ENCODE measurements around the gene PRSS12.
"Not testable (repeated sequence)": the region's sequence is repeated elsewhere in the genome, so short reads cannot be mapped to it uniquely, and the experiment has no call there.

The PRSS12 gene

DNA sequence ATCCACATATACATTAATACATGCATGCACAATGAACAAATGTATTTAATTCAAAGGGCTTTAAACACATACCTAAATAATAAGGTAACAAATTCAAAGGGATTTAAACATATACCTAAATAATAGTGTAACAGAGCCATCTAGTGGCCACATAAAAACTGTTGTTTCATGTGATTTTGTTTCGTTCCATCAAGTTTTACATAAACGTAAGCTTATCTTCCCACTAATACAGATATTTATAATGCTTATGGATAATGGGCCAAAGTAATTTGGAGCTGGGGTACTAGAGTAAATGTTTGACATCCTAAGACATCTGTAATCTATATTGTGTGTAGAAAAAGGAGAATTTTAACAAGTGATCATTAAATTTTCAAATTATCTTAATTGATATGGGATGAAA lies 82.3 kb downstream of the PRSS12 start:
- TF ChIP-seq, protein P1, sequence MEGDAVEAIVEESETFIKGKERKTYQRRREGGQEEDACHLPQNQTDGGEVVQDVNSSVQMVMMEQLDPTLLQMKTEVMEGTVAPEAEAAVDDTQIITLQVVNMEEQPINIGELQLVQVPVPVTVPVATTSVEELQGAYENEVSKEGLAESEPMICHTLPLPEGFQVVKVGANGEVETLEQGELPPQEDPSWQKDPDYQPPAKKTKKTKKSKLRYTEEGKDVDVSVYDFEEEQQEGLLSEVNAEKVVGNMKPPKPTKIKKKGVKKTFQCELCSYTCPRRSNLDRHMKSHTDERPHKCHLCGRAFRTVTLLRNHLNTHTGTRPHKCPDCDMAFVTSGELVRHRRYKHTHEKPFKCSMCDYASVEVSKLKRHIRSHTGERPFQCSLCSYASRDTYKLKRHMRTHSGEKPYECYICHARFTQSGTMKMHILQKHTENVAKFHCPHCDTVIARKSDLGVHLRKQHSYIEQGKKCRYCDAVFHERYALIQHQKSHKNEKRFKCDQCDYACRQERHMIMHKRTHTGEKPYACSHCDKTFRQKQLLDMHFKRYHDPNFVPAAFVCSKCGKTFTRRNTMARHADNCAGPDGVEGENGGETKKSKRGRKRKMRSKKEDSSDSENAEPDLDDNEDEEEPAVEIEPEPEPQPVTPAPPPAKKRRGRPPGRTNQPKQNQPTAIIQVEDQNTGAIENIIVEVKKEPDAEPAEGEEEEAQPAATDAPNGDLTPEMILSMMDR (IDR thresholded peaks at IDR 0.05; ENCODE audit: low read depth, low read length) = peak; percentile 69
- no peak for TF ChIP-seq EZH2phosphoT487 (IDR thresholded peaks at IDR 0.05; ENCODE audit: low read depth)
- H3K9me3 ChIP-seq (ENCODE audit: insufficient read depth, low read length) = no peaks in the 10 kb centered on the region

DNA sequence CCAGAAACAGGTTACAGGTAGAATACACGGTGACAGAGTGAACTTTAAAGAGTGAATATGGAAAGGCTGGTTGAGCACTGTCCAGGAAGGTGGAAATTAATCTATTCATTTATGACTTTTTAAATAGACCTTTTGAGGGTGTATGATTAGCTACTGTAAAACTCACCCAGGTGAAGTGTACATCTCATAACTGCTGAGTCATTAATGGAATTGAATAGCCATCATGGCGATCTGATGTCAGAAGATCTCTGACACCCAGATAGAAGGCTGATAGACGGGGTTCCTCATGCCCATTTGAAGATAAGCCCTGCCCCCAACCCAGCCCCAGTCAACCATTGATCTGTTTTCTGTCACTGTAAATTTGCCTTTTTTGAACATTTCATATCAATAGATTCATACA lies 84.0 kb downstream of the PRSS12 start:
- H4K20me1 ChIP-seq (ENCODE audit: insufficient read depth, low read length) = no peaks in the 10 kb centered on the region
- peak overlapping the region; percentile 15; the same call in 1 of the 2 replicates for H2AFZ ChIP-seq (ENCODE audit: low read depth, low read length)
- no peaks in the 10 kb centered on the region for H3K36me3 ChIP-seq (replicated peaks; ENCODE audit: low read depth, low read length)
- H3K27ac ChIP-seq (ENCODE audit: low read length) = no peak overlapping the region
- no peaks in the 10 kb centered on the region for H3K9me3 ChIP-seq (ENCODE audit: insufficient read depth, low read length)
- H3K79me2 ChIP-seq (ENCODE audit: low read length) = no peaks in the 10 kb centered on the region
- peaks cover 8% of the 10 kb centered on the region for H3K4me1 ChIP-seq (ENCODE audit: low read length)
- H3K9ac ChIP-seq (ENCODE audit: low read length) = no peak overlapping the region
- no peak overlapping the region for H3K4me2 ChIP-seq (ENCODE audit: low read length)
- no peak overlapping the region for H3K4me3 ChIP-seq (ENCODE audit: low read length)
- no peaks in the 10 kb centered on the region for H3K27me3 ChIP-seq (ENCODE audit: low read depth, low read length)
- TF ChIP-seq, protein P1 (IDR thresholded peaks at IDR 0.05; ENCODE audit: low read depth, low read length) = no peak
- no peak for TF ChIP-seq EZH2phosphoT487 (IDR thresholded peaks at IDR 0.05; ENCODE audit: low read depth)

More for the DNA sequence above, 82.3 kb downstream of the PRSS12 start:
- no peak overlapping the region for H3K4me3 ChIP-seq (ENCODE audit: low read length)
- peaks cover 16% of the 10 kb centered on the region for H3K4me1 ChIP-seq (ENCODE audit: low read length)
- H4K20me1 ChIP-seq (ENCODE audit: insufficient read depth, low read length) = no peaks in the 10 kb centered on the region
- peak overlapping the region; percentile 37; the same call in 1 of the 2 replicates for H3K4me2 ChIP-seq (ENCODE audit: low read length)
- H3K27me3 ChIP-seq (ENCODE audit: low read depth, low read length) = no peaks in the 10 kb centered on the region
- H3K27ac ChIP-seq (ENCODE audit: low read length) = no peak overlapping the region
- no peak overlapping the region for H3K9ac ChIP-seq (ENCODE audit: low read length)
- H2AFZ ChIP-seq (ENCODE audit: low read depth, low read length) = no peak overlapping the region
- H3K36me3 ChIP-seq (replicated peaks; ENCODE audit: low read depth, low read length) = no peaks in the 10 kb centered on the region
- H3K79me2 ChIP-seq (ENCODE audit: low read length) = no peaks in the 10 kb centered on the region

DNA sequence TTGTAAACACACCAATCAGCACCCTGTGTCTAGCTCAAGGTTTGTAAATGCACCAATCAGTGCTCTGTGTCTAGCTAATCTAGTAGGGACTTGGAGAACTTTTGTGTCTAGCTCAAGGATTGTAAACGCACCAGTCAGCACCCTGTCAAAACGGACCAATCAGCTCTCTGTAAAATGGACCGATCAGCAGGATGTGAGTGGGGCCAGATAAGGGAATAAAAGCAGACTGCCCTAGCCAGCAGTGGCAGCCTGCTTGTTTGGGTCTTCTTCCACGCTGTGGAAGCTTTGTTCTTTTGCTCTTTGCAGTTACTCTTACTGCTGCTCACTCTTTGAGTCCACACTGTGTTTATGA lies 86.7 kb downstream of the PRSS12 start:
- not testable (repeated sequence) for H2AFZ ChIP-seq (ENCODE audit: low read depth, low read length); H3K9me3 ChIP-seq (ENCODE audit: insufficient read depth, low read length); H3K36me3 ChIP-seq (replicated peaks; ENCODE audit: low read depth, low read length); H3K9ac ChIP-seq (ENCODE audit: low read length); H4K20me1 ChIP-seq (ENCODE audit: insufficient read depth, low read length); H3K4me2 ChIP-seq (ENCODE audit: low read length); H3K27me3 ChIP-seq (ENCODE audit: low read depth, low read length); H3K4me3 ChIP-seq (ENCODE audit: low read length); H3K79me2 ChIP-seq (ENCODE audit: low read length); H3K27ac ChIP-seq (ENCODE audit: low read length); H3K4me1 ChIP-seq (ENCODE audit: low read length)

DNA sequence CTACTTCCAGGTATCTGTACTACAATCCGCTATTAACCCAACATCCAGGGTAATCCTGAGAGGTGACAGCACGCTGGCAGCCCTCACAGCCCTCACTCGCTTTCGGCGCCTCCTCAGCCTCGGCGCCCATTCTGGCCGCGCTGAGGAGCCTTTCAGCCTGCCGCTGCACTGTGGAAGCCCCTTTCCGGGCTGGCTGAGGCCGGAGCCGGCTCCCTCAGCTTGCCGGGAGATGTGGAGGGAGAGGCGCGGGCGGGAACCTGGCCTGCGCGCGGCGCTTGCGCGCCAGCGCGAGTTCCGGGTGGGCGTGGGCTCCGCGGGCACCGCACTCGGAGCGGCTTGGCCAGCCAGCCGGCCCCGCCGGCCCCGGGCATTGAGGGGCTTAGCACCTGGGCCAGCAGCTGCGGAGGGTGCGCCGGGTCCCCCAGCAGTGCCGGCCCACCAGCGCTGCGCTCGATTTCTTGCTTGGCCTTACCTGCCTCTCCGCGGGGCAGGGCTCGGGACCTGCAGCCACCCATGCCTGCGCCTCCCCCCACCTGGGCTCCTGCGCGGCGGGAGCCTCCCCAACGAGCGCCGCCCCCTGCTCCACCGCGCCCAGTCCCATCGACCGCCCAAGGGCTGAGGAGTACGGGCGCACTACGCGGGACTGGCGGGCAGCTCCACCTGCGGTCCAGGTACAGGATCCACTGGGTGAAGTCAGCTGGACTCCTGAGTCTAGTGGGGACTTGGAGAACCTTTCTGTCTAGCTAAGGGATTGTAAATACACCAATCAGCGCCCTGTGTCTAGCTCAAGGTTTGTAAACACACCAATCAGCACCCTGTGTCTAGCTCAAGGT lies 87.3 kb downstream of the PRSS12 start:
- TF ChIP-seq, protein P1 (IDR thresholded peaks at IDR 0.05; ENCODE audit: low read depth, low read length) = no peak
- no peak for TF ChIP-seq EZH2phosphoT487 (IDR thresholded peaks at IDR 0.05; ENCODE audit: low read depth)
- no peaks in the 10 kb centered on the region for H3K79me2 ChIP-seq (ENCODE audit: low read length)
- no peak overlapping the region for H2AFZ ChIP-seq (ENCODE audit: low read depth, low read length)
- H3K36me3 ChIP-seq (replicated peaks; ENCODE audit: low read depth, low read length) = no peaks in the 10 kb centered on the region
- no peaks in the 10 kb centered on the region for H3K27me3 ChIP-seq (ENCODE audit: low read depth, low read length)
- no peak overlapping the region for H3K27ac ChIP-seq (ENCODE audit: low read length)
- H3K4me1 ChIP-seq (ENCODE audit: low read length) = peaks cover 4% of the 10 kb centered on the region; the same call in 1 of the 2 replicates
- H3K9ac ChIP-seq (ENCODE audit: low read length) = no peak overlapping the region
- no peak overlapping the region for H3K4me2 ChIP-seq (ENCODE audit: low read length)
- H4K20me1 ChIP-seq (ENCODE audit: insufficient read depth, low read length) = no peaks in the 10 kb centered on the region
- H3K9me3 ChIP-seq (ENCODE audit: insufficient read depth, low read length) = no peaks in the 10 kb centered on the region
- no peak overlapping the region for H3K4me3 ChIP-seq (ENCODE audit: low read length)
